ENCODE measurements around the gene STXBP5L.

The STXBP5L gene

DNA sequence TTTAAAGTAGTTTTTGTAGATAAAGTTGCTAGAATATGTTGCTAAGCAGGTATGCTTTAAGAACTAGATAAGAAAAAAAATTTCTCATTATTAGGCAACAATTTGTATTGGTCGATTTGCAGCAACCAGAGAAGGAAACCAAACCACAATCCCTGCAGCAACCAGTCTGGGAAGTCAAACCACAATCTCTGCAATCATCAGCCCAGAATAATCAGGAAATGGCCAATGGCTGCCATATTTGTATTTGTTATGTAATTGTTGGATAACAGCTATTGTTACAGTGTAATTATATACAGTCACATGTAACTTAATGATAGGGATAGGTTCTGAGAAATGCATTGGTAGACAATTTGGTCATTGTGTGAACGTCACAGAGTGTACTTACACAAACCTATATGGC, 23.6 kb downstream of the STXBP5L start:
- Histone ChIP-seq H3K27ac (no peak overlapping the region), H3K36me3 (ENCODE audit: control insufficient read depth, insufficient read depth, low read length) (no peaks in the 10 kb centered on the region)

DNA sequence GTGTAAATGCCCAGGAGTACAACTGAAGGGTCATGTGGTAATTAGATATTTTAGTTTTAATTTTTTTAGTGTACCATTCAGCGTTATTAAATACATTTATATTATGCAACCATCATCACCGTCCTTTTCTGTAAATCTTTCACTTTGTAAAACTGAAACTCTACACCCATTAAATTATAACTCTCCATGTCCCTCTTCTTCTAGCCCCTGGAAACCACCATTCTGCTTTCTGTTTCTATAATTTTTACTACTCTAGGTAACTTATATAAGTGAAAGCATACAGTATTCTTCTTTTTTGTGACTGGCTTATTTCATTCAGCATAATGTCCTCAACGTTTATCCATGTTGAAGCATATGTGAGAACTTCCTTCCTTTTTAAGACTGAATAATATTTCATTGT, 48.1 kb downstream of the STXBP5L start:
- Histone ChIP-seq H3K4me3 (ENCODE audit: low read depth, low read length) (no peak overlapping the region), H3K4me2 (ENCODE audit: low read length) (no peak overlapping the region), H3K27ac (no peak overlapping the region), H3K9me3 (ENCODE audit: control insufficient read depth, low read length) (no peaks in the 10 kb centered on the region), H2AFZ (no peak overlapping the region), H3K4me1 (no peaks in the 10 kb centered on the region), H3K27me3 (ENCODE audit: control insufficient read depth, insufficient read depth, low read length) (no peaks in the 10 kb centered on the region), H3K79me2 (no peaks in the 10 kb centered on the region), H3K9ac (no peak overlapping the region), H3K36me3 (ENCODE audit: control insufficient read depth, insufficient read depth, low read length) (no peaks in the 10 kb centered on the region)
- TF ChIP-seq, protein P1, sequence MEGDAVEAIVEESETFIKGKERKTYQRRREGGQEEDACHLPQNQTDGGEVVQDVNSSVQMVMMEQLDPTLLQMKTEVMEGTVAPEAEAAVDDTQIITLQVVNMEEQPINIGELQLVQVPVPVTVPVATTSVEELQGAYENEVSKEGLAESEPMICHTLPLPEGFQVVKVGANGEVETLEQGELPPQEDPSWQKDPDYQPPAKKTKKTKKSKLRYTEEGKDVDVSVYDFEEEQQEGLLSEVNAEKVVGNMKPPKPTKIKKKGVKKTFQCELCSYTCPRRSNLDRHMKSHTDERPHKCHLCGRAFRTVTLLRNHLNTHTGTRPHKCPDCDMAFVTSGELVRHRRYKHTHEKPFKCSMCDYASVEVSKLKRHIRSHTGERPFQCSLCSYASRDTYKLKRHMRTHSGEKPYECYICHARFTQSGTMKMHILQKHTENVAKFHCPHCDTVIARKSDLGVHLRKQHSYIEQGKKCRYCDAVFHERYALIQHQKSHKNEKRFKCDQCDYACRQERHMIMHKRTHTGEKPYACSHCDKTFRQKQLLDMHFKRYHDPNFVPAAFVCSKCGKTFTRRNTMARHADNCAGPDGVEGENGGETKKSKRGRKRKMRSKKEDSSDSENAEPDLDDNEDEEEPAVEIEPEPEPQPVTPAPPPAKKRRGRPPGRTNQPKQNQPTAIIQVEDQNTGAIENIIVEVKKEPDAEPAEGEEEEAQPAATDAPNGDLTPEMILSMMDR (IDR thresholded peaks at IDR 0.05) = no peak

More for the DNA sequence above, 23.6 kb downstream of the STXBP5L start:
- TF ChIP-seq, protein P1 (IDR thresholded peaks at IDR 0.05) = no peak
- Histone ChIP-seq H3K4me2 (ENCODE audit: low read length) (no peak overlapping the region), H3K9ac (no peak overlapping the region), H3K4me3 (ENCODE audit: low read depth, low read length) (no peak overlapping the region), H3K27me3 (ENCODE audit: control insufficient read depth, insufficient read depth, low read length) (no peaks in the 10 kb centered on the region), H3K9me3 (ENCODE audit: control insufficient read depth, low read length) (no peaks in the 10 kb centered on the region), H2AFZ (no peak overlapping the region), H3K79me2 (peaks cover 4% of the 10 kb centered on the region), H3K4me1 (no peaks in the 10 kb centered on the region)

DNA sequence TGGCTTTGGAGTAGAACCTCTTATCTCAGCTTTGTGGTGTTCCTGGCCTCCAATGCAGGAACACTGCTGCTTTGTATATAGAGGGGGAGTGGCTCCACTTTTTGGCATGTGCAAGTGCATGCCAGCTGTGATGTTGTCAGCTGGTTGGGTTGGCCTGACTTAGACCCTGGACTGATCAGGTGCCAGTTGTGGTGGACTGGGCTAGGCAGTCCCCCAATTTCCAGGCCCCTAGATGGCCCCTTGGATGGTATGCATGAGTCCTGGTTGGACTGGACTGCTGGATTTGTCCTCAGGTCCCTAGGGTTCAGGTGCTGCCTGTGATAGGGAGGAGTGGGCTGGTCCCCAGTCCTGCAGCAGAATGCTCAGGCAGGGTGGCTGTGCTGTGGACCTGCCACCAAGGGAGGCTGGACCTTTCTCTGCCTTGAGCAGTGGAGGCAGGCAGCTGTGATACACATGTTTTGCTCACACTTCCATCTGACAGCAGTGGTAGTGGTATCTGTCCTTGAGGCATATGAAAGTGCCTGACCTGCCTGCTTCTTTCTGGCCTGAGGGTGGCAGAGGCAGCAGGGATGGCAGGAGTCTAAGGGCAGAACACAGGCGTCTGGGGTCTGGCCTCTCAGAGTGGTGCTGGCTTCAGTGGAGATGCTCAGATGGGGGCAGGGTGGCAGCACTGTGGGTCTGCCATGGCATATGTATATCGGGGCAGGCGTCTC, 74.8 kb downstream of the STXBP5L start:
- no peak overlapping the region for H3K4me2 ChIP-seq (ENCODE audit: low read length)
- no peaks in the 10 kb centered on the region for H3K36me3 ChIP-seq (ENCODE audit: control insufficient read depth, insufficient read depth, low read length)
- no peaks in the 10 kb centered on the region for H3K27me3 ChIP-seq (ENCODE audit: control insufficient read depth, insufficient read depth, low read length)
- TF ChIP-seq, protein P1 (IDR thresholded peaks at IDR 0.05) = no peak
- no peak overlapping the region for H3K9ac ChIP-seq
- H3K4me1 ChIP-seq = no peaks in the 10 kb centered on the region
- no peak overlapping the region for H3K27ac ChIP-seq
- H3K79me2 ChIP-seq = peaks cover 14% of the 10 kb centered on the region
- no peak overlapping the region for H2AFZ ChIP-seq
- no peaks in the 10 kb centered on the region for H3K9me3 ChIP-seq (ENCODE audit: control insufficient read depth, low read length)
- no peak overlapping the region for H3K4me3 ChIP-seq (ENCODE audit: low read depth, low read length)

DNA sequence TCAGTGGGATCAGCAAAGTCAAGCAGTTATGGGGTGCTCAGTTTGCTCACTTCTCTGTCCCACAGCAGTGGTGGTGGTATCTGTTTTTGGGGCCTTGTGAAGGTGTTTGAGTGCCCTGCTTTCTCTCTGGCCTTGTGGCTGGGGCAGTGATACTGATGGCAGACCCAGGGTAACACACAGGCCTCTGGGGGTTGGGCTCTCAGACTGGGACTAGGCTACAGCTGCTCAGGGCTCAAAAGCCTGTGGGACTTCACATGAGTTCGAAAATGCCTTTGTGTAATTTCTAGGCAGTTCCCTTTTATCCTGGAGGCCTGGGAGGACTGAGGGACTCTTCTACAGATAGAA, 75.3 kb downstream of the STXBP5L start:
- no peaks in the 10 kb centered on the region for H3K9me3 ChIP-seq (ENCODE audit: control insufficient read depth, low read length)
- H2AFZ ChIP-seq = no peak overlapping the region
- H3K9ac ChIP-seq = no peak overlapping the region
- no peaks in the 10 kb centered on the region for H3K27me3 ChIP-seq (ENCODE audit: control insufficient read depth, insufficient read depth, low read length)
- no peaks in the 10 kb centered on the region for H3K36me3 ChIP-seq (ENCODE audit: control insufficient read depth, insufficient read depth, low read length)
- no peak overlapping the region for H3K4me2 ChIP-seq (ENCODE audit: low read length)
- H3K4me1 ChIP-seq = no peaks in the 10 kb centered on the region
- H3K4me3 ChIP-seq (ENCODE audit: low read depth, low read length) = no peak overlapping the region
- peaks cover 14% of the 10 kb centered on the region for H3K79me2 ChIP-seq
- TF ChIP-seq, protein P1 (IDR thresholded peaks at IDR 0.05) = no peak
- H3K27ac ChIP-seq = no peak overlapping the region

DNA sequence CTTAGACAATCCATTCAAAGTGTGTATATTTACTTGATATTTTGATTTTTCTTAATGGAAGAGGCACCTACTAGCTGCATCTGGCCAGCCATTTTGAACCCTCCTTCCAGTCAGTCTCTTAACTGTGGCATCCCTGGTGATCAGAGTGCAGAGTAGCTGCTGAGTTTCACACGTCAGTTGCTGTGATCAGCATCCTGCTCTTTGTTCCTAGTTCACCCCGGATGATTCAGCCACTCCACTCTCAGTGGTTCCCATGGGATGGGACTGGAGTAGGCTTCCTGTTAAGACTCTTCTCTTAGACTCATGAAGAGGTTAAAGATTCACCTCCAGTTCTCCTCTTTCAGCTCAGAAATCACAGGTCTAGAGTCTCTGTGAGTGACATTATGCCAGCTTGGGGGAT, 75.8 kb downstream of the STXBP5L start:
- no peak overlapping the region for H3K9ac ChIP-seq

More for the DNA sequence above, 75.8 kb downstream of the STXBP5L start:
- H3K9me3 ChIP-seq (ENCODE audit: control insufficient read depth, low read length) = no peaks in the 10 kb centered on the region
- no peaks in the 10 kb centered on the region for H3K36me3 ChIP-seq (ENCODE audit: control insufficient read depth, insufficient read depth, low read length)
- TF ChIP-seq, protein P1 (IDR thresholded peaks at IDR 0.05) = no peak
- no peak overlapping the region for H3K27ac ChIP-seq
- peaks cover 16% of the 10 kb centered on the region for H3K79me2 ChIP-seq
- H2AFZ ChIP-seq = no peak overlapping the region
- H3K4me3 ChIP-seq (ENCODE audit: low read depth, low read length) = no peak overlapping the region
- no peak overlapping the region for H3K4me2 ChIP-seq (ENCODE audit: low read length)
- H3K27me3 ChIP-seq (ENCODE audit: control insufficient read depth, insufficient read depth, low read length) = no peaks in the 10 kb centered on the region
- no peaks in the 10 kb centered on the region for H3K4me1 ChIP-seq

All from parathyroid adenoma (tissue), 2 donors.